PC-9 (cell line): Measurements from ENCODE around the gene RIPK3. TPM values are rescaled to one million over a fixed set of nuclear protein-coding genes. Genes with fewer than 3 reads are reported as not detected.

Experiments used
- BruUV-seq: library from RNA; stranded (reverse); fragments of 400-500 nt; replicated peaks from 2 replicates; lab custom pipeline; 2021; lab: Mats Ljungman, UMichigan
- CTCF ChIA-PET: fragments of 300-600 bp; sonication (Branson Sonifier 250); formaldehyde crosslinking; loops from one replicate; lab custom pipeline; 2022; ENCODE audit warnings: antibody characterized with exemption; lab: Charles Lee
- POLR2A ChIA-PET: fragments of 300-600 bp; sonication (Branson Sonifier 250); formaldehyde crosslinking; loops from one replicate; lab custom pipeline; 2022; ENCODE audit warnings: antibody characterized with exemption; ENCODE audit not compliant: unreplicated experiment; lab: Charles Lee
- DNase-seq, 2 experiments: peaks; one replicate each; pipeline versions ENCODE4 v3.0.0 to v3.0.0-alpha.2; 2015 to 2022; ENCODE audit warnings: mixed read lengths in 1 of 2
- H2AFZ ChIP-seq: fragments of 200-600 bp; sonication (generic); 2 replicates; pipeline ENCODE4 v1.8.1; 2017; ENCODE audit warnings: antibody characterized with exemption
- H3F3A ChIP-seq: fragments of 200-600 bp; sonication (generic); 2 replicates; pipeline ENCODE4 v1.8.1; 2017; ENCODE audit warnings: antibody characterized with exemption, mild to moderate bottlenecking, low read depth; ENCODE audit not compliant: insufficient read depth
- H3K27ac ChIP-seq: fragments of 200-600 bp; sonication (generic); 2 replicates; pipeline ENCODE4 v1.6.1; 2016; ENCODE audit warnings: mixed run types
- H3K27me3 ChIP-seq: fragments of 200-600 bp; sonication (generic); 2 replicates; pipeline ENCODE4 v1.6.1; 2016; ENCODE audit warnings: low read depth, mixed run types; ENCODE audit not compliant: insufficient read depth
- H3K36me3 ChIP-seq: fragments of 200-600 bp; sonication (generic); 2 replicates; pipeline ENCODE4 v1.6.1; 2016; ENCODE audit warnings: low read depth, mixed run types
- H3K4me1 ChIP-seq: fragments of 200-600 bp; sonication (generic); replicated peaks from 2 replicates; pipeline ENCODE4 v1.6.1; 2016; ENCODE audit warnings: mixed run types; ENCODE audit not compliant: insufficient read depth
- H3K4me2 ChIP-seq: fragments of 200-600 bp; sonication (generic); 2 replicates; pipeline ENCODE4 v1.6.1; 2017; ENCODE audit warnings: mixed run types
- H3K4me3 ChIP-seq: fragments of 200-600 bp; sonication (generic); 2 replicates; pipeline ENCODE4 v1.6.1; 2016; ENCODE audit warnings: mixed run types
- H3K79me2 ChIP-seq: fragments of 200-600 bp; sonication (generic); 2 replicates; pipeline ENCODE4 v1.6.1; 2017; ENCODE audit warnings: low read depth, mixed run types
- H3K9me2 ChIP-seq: fragments of 200-600 bp; sonication (generic); 2 replicates; pipeline ENCODE4 v1.8.1; 2017; ENCODE audit warnings: mild to moderate bottlenecking; ENCODE audit not compliant: insufficient read depth
- H3K9me3 ChIP-seq: fragments of 200-600 bp; sonication (generic); 2 replicates; pipeline ENCODE4 v1.8.1; 2016; ENCODE audit warnings: low read depth; ENCODE audit not compliant: insufficient read depth
- H4K20me1 ChIP-seq: fragments of 200-600 bp; sonication (generic); 2 replicates; pipeline ENCODE4 v1.8.1; 2017; ENCODE audit not compliant: insufficient read depth
- CTCF ChIP-seq: fragments of 200-600 bp; sonication (generic); conservative IDR thresholded peaks from 2 replicates; pipeline ENCODE4 v1.6.1; 2017; ENCODE audit warnings: mixed run types, antibody characterized with exemption, mild to moderate bottlenecking, moderate library complexity
- EZH2 ChIP-seq: fragments of 200-600 bp; sonication (generic); IDR thresholded peaks from 2 replicates; pipeline ENCODE4 v1.8.0; 2017; ENCODE audit warnings: antibody characterized with exemption, low read depth
- intact Hi-C: fragments of 100-400 bp; cut with micrococcal nuclease; formaldehyde crosslinking; loops from one replicate; pipeline ENCODE4 v1.10.0; 2022; ENCODE audit not compliant: unreplicated experiment
- total RNA-seq: library from RNA; stranded (reverse); gene quantifications from 2 replicates; pipeline ENCODE4 v1.2.3, GENCODE V29; 2021

RIPK3 gene
- total RNA-seq, 1 experiment from 2014 or later, result 6.4 TPM

- Histone ChIP-seq H3K4me1 (no peaks in the 10 kb centered on the region), H3K27ac (no peak within 1 kb of the TSS), H3K9me3 (no peaks in the 10 kb centered on the region), H3K79me2 (no peaks in the 10 kb centered on the region), H3K4me3 (no peak within 1 kb of the TSS), H3F3A (no peaks in the 10 kb centered on the region), H3K9me2 (no peaks in the 10 kb centered on the region), H3K36me3 (no peaks in the 10 kb centered on the region), H4K20me1 (no peaks in the 10 kb centered on the region), H3K27me3 (no peaks in the 10 kb centered on the region), H3K4me2 (no peak within 1 kb of the TSS), H2AFZ (no peak within 1 kb of the TSS)
- ChIA-PET POLR2A (no interaction called here), CTCF (interaction anchor here (0.6 kb wide), 1 partner anchor 216 kb away, joined by 7 read pairs; no protein-coding TSS in a partner anchor)
- TF ChIP-seq EZH2 (no peak), CTCF (no peak)
- BruUV-seq, result no TSS peak
- no peak for DNase-seq
- intact Hi-C loops, result no loop called here
Measured at GRCh38 chr14:24309538-24310264, 30.1 kb downstream of the RIPK3 start, which contains the start of gene LTB4R2. LTB4R2 (plus strand) TSS chr14:24310140; CDS start chr14:24310665, 525 bp downstream.

GRCh38 chr14:24308342-24309124 lies 31.3 kb downstream of the RIPK3 start:
- no peak overlapping the region for H3K27ac ChIP-seq
- no peak overlapping the region for H3K4me2 ChIP-seq
- TF ChIP-seq CTCF (no peak; the same call in 1 of the 2 replicates), EZH2 (no peak)
- no peak overlapping the region for H2AFZ ChIP-seq
- H3K4me1 ChIP-seq, result no peaks in the 10 kb centered on the region
- no peaks in the 10 kb centered on the region for H3K9me2 ChIP-seq
- no peaks in the 10 kb centered on the region; the same call in 1 of the 2 replicates for H3K36me3 ChIP-seq
- no peaks in the 10 kb centered on the region for H3F3A ChIP-seq
- no peaks in the 10 kb centered on the region for H3K9me3 ChIP-seq
- intact Hi-C loops, result no loop called here
- no TSS peak for BruUV-seq
- ChIA-PET CTCF (interaction anchor here (1.2 kb wide), 1 partner anchor 66 kb away, joined by 5 read pairs; the partner anchor contains the start of gene TINF2), POLR2A (interaction anchor here (0.6 to 0.7 kb wide), 2 partner anchors 58 to 134 kb away, joined by 6 to 25 read pairs; no protein-coding TSS in a partner anchor)
- no peaks in the 10 kb centered on the region for H4K20me1 ChIP-seq
- no peaks in the 10 kb centered on the region for H3K27me3 ChIP-seq
- H3K4me3 ChIP-seq, result no peak overlapping the region
- no peak for DNase-seq
- H3K79me2 ChIP-seq, result no peaks in the 10 kb centered on the region

GRCh38 chr14:24307575-24308341 lies 32.0 kb downstream of the RIPK3 start, which contains the start of gene CIDEB:
CIDEB (minus strand) TSS chr14:24307977; CDS start chr14:24307858, 119 bp downstream.
- H3K9me3 ChIP-seq, result no peaks in the 10 kb centered on the region
- H3K27ac ChIP-seq, result no peak within 1 kb of the TSS
- no peaks in the 10 kb centered on the region for H4K20me1 ChIP-seq
- H3K36me3 ChIP-seq, result no peaks in the 10 kb centered on the region; the same call in 1 of the 2 replicates
- no peaks in the 10 kb centered on the region for H3F3A ChIP-seq
- H3K9me2 ChIP-seq, result no peaks in the 10 kb centered on the region
- no TSS peak for BruUV-seq
- TF ChIP-seq EZH2, result no peak
- peak; percentile 80 for TF ChIP-seq CTCF
- ChIA-PET CTCF (interaction anchor here (0.6 to 1.2 kb wide), 3 partner anchors 15 to 65 kb away, joined by 5 to 21 read pairs (median 7); partner anchors contain the start of gene TINF2), POLR2A (interaction anchor here (0.6 to 0.7 kb wide), 3 partner anchors 28 to 134 kb away, joined by 5 to 25 read pairs (median 6); no protein-coding TSS in a partner anchor)
- no peak within 1 kb of the TSS for H3K4me3 ChIP-seq
- H3K4me1 ChIP-seq, result no peaks in the 10 kb centered on the region
- H3K79me2 ChIP-seq, result no peaks in the 10 kb centered on the region
- no peak within 1 kb of the TSS for H3K4me2 ChIP-seq
- intact Hi-C loops, result no loop called here
- no peak within 1 kb of the TSS for H2AFZ ChIP-seq
- DNase-seq, result peak in 1 of 2 experiments; percentile 50
- no peaks in the 10 kb centered on the region for H3K27me3 ChIP-seq
